GM21529 (cell line): ENCODE measurements around the gene USP35.

Experiments
- ATAC-seq: cut with Tn5 transposase; IDR thresholded peaks from one replicate; pipeline ENCODE4 v1.9.1; 2021; ENCODE audit not compliant: unreplicated experiment

USP35 gene

DNA sequence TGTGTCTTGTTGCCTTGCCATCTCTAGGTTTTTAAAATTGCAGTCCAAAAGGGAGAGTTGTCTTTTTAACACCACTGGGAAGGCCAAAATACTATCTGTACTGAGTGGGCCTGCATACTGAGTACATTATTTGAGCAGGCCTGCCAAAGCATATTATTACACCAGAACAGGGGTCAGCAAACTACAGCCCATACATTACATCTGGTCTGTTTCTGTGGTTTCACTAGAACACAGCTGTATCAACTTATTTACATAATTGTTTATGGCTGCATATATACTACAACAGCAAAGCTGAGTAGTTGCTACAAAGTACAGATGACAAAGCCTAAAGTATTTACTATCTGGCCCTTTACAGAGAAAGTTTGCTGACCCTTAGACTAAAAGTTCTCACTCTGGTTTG lies 74.0 kb downstream of the USP35 start:
- no peak for ATAC-seq
